Fibroblast of peridontal ligament (primary cell): Measurements from ENCODE around the gene EIF2B2.
A peak's percentile ranks its signal among the peaks of the same experiment; 100 is the strongest.
"Not testable (repeated sequence)": the region's sequence is repeated elsewhere in the genome, so short reads cannot be mapped to it uniquely, and the experiment has no call there.

Source experiments
- DNase-seq: peaks from one replicate; pipeline ENCODE4 v3.0.0-alpha.2; 2010; ENCODE audit errors: extremely low read depth

The EIF2B2 gene

GRCh38 chr14:74988993-74989392 is 13.7 kb upstream of the EIF2B2 start:
- no peak for DNase-seq

- DNase-seq, result not testable (repeated sequence)
These were observed 8.5 kb upstream of the EIF2B2 start for GRCh38 chr14:74994182-74994581.

- not testable (repeated sequence) for DNase-seq
These were observed 6.9 kb upstream of the EIF2B2 start for GRCh38 chr14:74995781-74996180.

GRCh38 chr14:75001261-75001660 is 1.5 kb upstream of the EIF2B2 start:
- no peak for DNase-seq

- DNase-seq, result no peak
These were observed 822 bp upstream of the EIF2B2 start for GRCh38 chr14:75001899-75002298.

- no peak for DNase-seq
These were observed 718 bp downstream of the EIF2B2 start for GRCh38 chr14:75003250-75004027.

GRCh38 chr14:75005357-75005756 is 2.6 kb downstream of the EIF2B2 start:
- DNase-seq, result no peak

GRCh38 chr14:75009176-75009575 is 6.5 kb downstream of the EIF2B2 start:
- DNase-seq, result no peak

- peak; percentile 90 for DNase-seq
These were observed 7.9 kb downstream of the EIF2B2 start for GRCh38 chr14:75010472-75011093.

- DNase-seq, result peak; percentile 90
These were observed 8.8 kb downstream of the EIF2B2 start for GRCh38 chr14:75011356-75011994.

GRCh38 chr14:75013290-75013689 is 10.6 kb downstream of the EIF2B2 start:
- DNase-seq, result no peak

- DNase-seq, result no peak
These were observed 12.8 kb downstream of the EIF2B2 start for GRCh38 chr14:75015496-75015895.

GRCh38 chr14:75016815-75017214 is 14.1 kb downstream of the EIF2B2 start:
- no peak for DNase-seq

GRCh38 chr14:75018694-75019093 is 16.0 kb downstream of the EIF2B2 start:
- no peak for DNase-seq

- no peak for DNase-seq
These were observed 19.9 kb downstream of the EIF2B2 start for GRCh38 chr14:75022655-75023054.

- peak; percentile 33 for DNase-seq
These were observed 20.4 kb downstream of the EIF2B2 start for GRCh38 chr14:75023108-75023507.

- DNase-seq, result no peak
These were observed 22.4 kb downstream of the EIF2B2 start for GRCh38 chr14:75025082-75025481.

GRCh38 chr14:75025876-75026275 is 23.2 kb downstream of the EIF2B2 start:
- no peak for DNase-seq

GRCh38 chr14:75030147-75030546 is 27.4 kb downstream of the EIF2B2 start:
- no peak for DNase-seq

GRCh38 chr14:75032939-75033338 is 30.2 kb downstream of the EIF2B2 start:
- no peak for DNase-seq

GRCh38 chr14:75040507-75040906 is 37.8 kb downstream of the EIF2B2 start:
- no peak for DNase-seq

- no peak for DNase-seq
These were observed 38.2 kb downstream of the EIF2B2 start for GRCh38 chr14:75040959-75041358.

- no peak for DNase-seq
These were observed 38.9 kb downstream of the EIF2B2 start for GRCh38 chr14:75041613-75042012.
